HepG2 (cell line): Measurements from ENCODE around the gene RGS19. TPM values are rescaled to one million over a fixed set of nuclear protein-coding genes. Genes with fewer than 3 reads are reported as not detected.
A peak's percentile ranks its signal among the peaks of the same experiment; 100 is the strongest.

Experiments used
- FOSL2 ChIP-seq: sonication (generic); formaldehyde crosslinking; IDR thresholded peaks from 2 replicates; pipeline ENCODE4 v1.4.0; 2020; ENCODE audit warnings: missing genetic modification reagents
- GABPA ChIP-seq, 2 experiments: IDR thresholded peaks; 2 replicates each; pipeline ENCODE4 v1.6.1; 2011 to 2016; ENCODE audit warnings: low read depth in 2 of 2, low read length in 1 of 2, missing biosample characterization in 1 of 2, missing genetic modification characterization in 1 of 2
- GFI1 ChIP-seq: sonication (generic); formaldehyde crosslinking; IDR thresholded peaks from 2 replicates; pipeline ENCODE4 v1.5.0; 2020; ENCODE audit warnings: missing genetic modification reagents, mild to moderate bottlenecking, borderline replicate concordance
- NR2C2 ChIP-seq: sonication (generic); formaldehyde crosslinking; IDR thresholded peaks from 2 replicates; pipeline ENCODE4 v1.4.0; 2020; ENCODE audit warnings: missing genetic modification reagents, mild to moderate bottlenecking, moderate library complexity, borderline replicate concordance
- PAX8 ChIP-seq: sonication (generic); formaldehyde crosslinking; IDR thresholded peaks from 2 replicates; pipeline ENCODE4 v1.8.0; 2022; ENCODE audit warnings: mild to moderate bottlenecking, missing genetic modification reagents, borderline replicate concordance
- PHF8 ChIP-seq: sonication (generic); formaldehyde crosslinking; IDR thresholded peaks from 2 replicates; pipeline ENCODE4 v1.5.0; 2020; ENCODE audit warnings: missing genetic modification reagents
- PLRG1 ChIP-seq: fragments of 450-650 bp; conservative IDR thresholded peaks from 2 replicates; pipeline ENCODE4 v1.6.1; 2016
- SOX13 ChIP-seq, 3 experiments: fragments of 450-650 bp in 1 of 3; sonication (generic) in 1 of 3; formaldehyde crosslinking in 1 of 3; IDR thresholded peaks in 2 of 3; conservative IDR thresholded peaks in 1 of 3; 2 replicates each; pipeline versions ENCODE4 v1.5.0 to v1.6.1; 2016 to 2020; ENCODE audit warnings: antibody characterized with exemption in 1 of 3, mild to moderate bottlenecking in 1 of 3, missing compliant biosample characterization in 1 of 3, missing genetic modification reagents in 1 of 3, moderate library complexity in 1 of 3
- TRIM24 ChIP-seq: sonication (generic); formaldehyde crosslinking; IDR thresholded peaks from 2 replicates; pipeline ENCODE4 v1.8.0; 2022; ENCODE audit warnings: mild to moderate bottlenecking, missing genetic modification reagents
- ZBTB20 ChIP-seq: sonication (generic); formaldehyde crosslinking; IDR thresholded peaks from 2 replicates; pipeline ENCODE4 v1.8.1; 2023; ENCODE audit warnings: missing genetic modification reagents, low read depth, mild to moderate bottlenecking, borderline replicate concordance
- ZEB1 ChIP-seq: IDR thresholded peaks from 2 replicates; pipeline ENCODE4 v1.6.1; 2012; ENCODE audit warnings: mild to moderate bottlenecking, low read depth, inconsistent platforms; ENCODE audit not compliant: insufficient replicate concordance
- ZNF260 ChIP-seq: sonication (generic); formaldehyde crosslinking; IDR thresholded peaks from 2 replicates; pipeline ENCODE4 v1.4.0; 2020; ENCODE audit warnings: missing genetic modification reagents, low read depth, mild to moderate bottlenecking, borderline replicate concordance
- ZNF430 ChIP-seq: sonication (generic); formaldehyde crosslinking; IDR thresholded peaks from 2 replicates; pipeline ENCODE4 v1.9.0; 2021; ENCODE audit warnings: mild to moderate bottlenecking, missing genetic modification reagents
- ZNF460 ChIP-seq: sonication (generic); formaldehyde crosslinking; IDR thresholded peaks from 2 replicates; pipeline ENCODE4 v1.5.1; 2020; ENCODE audit warnings: missing genetic modification reagents, mild to moderate bottlenecking, borderline replicate concordance
- polyA plus RNA-seq, 8 experiments: library from polyadenylated mRNA; depleted of rRNA in 3 of 8; stranded (reverse) in 7 of 8; unstranded in 1 of 8; fragments of >200 nt; fragmentation: Illumina TruSeq in 4 of 8; extraction: Trizol in 4 of 8; gene quantifications; 2 replicates each; pipeline versions ENCODE4 v1.2.1 to v1.2.3, GENCODE V29; 2011 to 2016; ENCODE audit warnings: low read depth in 4 of 8, missing spikeins in 1 of 8, mixed read lengths in 1 of 8; ENCODE audit not compliant: insufficient read depth in 1 of 8
- total RNA-seq, 5 experiments: library from RNA; depleted of rRNA; stranded (reverse); fragments of >200 nt; fragmentation: Illumina TruSeq; extraction: Trizol; gene quantifications; 2 replicates each; pipeline ENCODE4 v1.2.3, GENCODE V29; 2016; ENCODE audit warnings: low read depth in 1 of 5
- TF ChIP-seq, protein P1 (sequence below): sonication (generic); formaldehyde crosslinking; IDR thresholded peaks from 2 replicates; pipeline ENCODE4 v1.4.0; 2020; ENCODE audit warnings: missing genetic modification reagents
- TF ChIP-seq, protein P2 (sequence below): sonication (generic); formaldehyde crosslinking; IDR thresholded peaks from 2 replicates; pipeline ENCODE4 v1.5.1; 2020; ENCODE audit warnings: missing genetic modification reagents, mild to moderate bottlenecking, borderline replicate concordance
- TF ChIP-seq, protein P3 (sequence below): sonication (generic); formaldehyde crosslinking; IDR thresholded peaks from 2 replicates; pipeline ENCODE4 v1.5.0; 2020; ENCODE audit warnings: mild to moderate bottlenecking, missing genetic modification reagents
- TF ChIP-seq, protein P4 (sequence below): sonication (generic); formaldehyde crosslinking; IDR thresholded peaks from 2 replicates; pipeline ENCODE4 v1.5.0; 2020; ENCODE audit warnings: missing genetic modification reagents
- TF ChIP-seq, protein P5 (sequence below): sonication (generic); formaldehyde crosslinking; IDR thresholded peaks from 2 replicates; pipeline ENCODE4 v1.4.0; 2020; ENCODE audit warnings: missing genetic modification reagents, mild to moderate bottlenecking, borderline replicate concordance

RGS19 gene
- total and polyA plus RNA-seq, 2 of the 13 experiments (the other 11 are each of a cell fraction or from before 2014, with no cell fraction given): 10.7 to 11.9 TPM

DNA sequence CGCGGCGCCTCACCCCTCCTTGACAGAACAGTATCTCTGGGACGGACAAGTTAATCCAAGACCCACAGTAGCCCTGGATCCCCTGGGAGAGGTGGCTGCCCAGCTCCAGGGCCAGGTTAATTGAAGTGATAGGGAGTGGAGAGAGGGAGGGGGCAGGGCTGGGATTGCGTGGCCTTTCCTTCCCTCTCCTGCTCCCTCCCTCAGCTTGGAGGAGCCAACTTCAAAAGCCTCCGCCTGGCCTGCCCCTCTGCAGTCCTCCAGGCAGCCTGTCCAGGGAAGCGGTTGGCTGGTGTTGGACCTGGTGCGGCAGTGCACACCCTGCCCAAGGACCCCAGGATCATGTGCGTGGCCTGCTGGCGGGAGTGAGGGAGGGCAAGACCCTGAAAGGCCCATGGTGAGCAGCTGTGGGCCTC, 43.4 kb downstream of the RGS19 start, which contains the start of gene C20orf204 (continued):
- TF ChIP-seq, protein P1, sequence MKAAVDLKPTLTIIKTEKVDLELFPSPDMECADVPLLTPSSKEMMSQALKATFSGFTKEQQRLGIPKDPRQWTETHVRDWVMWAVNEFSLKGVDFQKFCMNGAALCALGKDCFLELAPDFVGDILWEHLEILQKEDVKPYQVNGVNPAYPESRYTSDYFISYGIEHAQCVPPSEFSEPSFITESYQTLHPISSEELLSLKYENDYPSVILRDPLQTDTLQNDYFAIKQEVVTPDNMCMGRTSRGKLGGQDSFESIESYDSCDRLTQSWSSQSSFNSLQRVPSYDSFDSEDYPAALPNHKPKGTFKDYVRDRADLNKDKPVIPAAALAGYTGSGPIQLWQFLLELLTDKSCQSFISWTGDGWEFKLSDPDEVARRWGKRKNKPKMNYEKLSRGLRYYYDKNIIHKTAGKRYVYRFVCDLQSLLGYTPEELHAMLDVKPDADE (CRISPR knock-in tag): no peak
- peak; percentile 55; the same call in 1 of the 2 replicates for TF ChIP-seq FOSL2 (CRISPR knock-in tag)
- TF ChIP-seq, protein P2, sequence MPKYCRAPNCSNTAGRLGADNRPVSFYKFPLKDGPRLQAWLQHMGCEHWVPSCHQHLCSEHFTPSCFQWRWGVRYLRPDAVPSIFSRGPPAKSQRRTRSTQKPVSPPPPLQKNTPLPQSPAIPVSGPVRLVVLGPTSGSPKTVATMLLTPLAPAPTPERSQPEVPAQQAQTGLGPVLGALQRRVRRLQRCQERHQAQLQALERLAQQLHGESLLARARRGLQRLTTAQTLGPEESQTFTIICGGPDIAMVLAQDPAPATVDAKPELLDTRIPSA: no peak; the same call in 1 of the 2 replicates
- peak; percentile 80; the same call in 1 of the 2 replicates for TF ChIP-seq PAX8 (CRISPR knock-in tag)
- TF ChIP-seq ZBTB20 (CRISPR knock-in tag): peak; percentile 14; the same call in 1 of the 2 replicates
- 0 out of 2 replicates have a peak, but pooled peaks have one; percentile 75 for TF ChIP-seq GFI1 (CRISPR knock-in tag)
- TF ChIP-seq PLRG1: no peak
- TF ChIP-seq ZEB1: no peak
- TF ChIP-seq, protein P3, sequence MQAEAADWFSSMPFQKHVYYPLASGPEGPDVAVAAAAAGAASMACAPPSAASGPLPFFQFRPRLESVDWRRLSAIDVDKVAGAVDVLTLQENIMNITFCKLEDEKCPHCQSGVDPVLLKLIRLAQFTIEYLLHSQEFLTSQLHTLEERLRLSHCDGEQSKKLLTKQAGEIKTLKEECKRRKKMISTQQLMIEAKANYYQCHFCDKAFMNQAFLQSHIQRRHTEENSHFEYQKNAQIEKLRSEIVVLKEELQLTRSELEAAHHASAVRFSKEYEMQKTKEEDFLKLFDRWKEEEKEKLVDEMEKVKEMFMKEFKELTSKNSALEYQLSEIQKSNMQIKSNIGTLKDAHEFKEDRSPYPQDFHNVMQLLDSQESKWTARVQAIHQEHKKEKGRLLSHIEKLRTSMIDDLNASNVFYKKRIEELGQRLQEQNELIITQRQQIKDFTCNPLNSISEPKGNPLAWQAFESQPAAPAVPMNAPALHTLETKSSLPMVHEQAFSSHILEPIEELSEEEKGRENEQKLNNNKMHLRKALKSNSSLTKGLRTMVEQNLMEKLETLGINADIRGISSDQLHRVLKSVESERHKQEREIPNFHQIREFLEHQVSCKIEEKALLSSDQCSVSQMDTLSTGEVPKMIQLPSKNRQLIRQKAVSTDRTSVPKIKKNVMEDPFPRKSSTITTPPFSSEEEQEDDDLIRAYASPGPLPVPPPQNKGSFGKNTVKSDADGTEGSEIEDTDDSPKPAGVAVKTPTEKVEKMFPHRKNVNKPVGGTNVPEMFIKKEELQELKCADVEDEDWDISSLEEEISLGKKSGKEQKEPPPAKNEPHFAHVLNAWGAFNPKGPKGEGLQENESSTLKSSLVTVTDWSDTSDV (CRISPR knock-in tag): no peak; the same call in 1 of the 2 replicates
- TF ChIP-seq TRIM24 (CRISPR knock-in tag): no peak
- TF ChIP-seq ZNF430 (CRISPR knock-in tag): no peak; the same call in 1 of the 2 replicates
- no peak for TF ChIP-seq ZNF460 (CRISPR knock-in tag)
- TF ChIP-seq PHF8 (CRISPR knock-in tag): peak; percentile 76
- peak; percentile 19; the same call in 1 of the 2 replicates for TF ChIP-seq SOX13 (IDR thresholded peaks at IDR 0.05)
- TF ChIP-seq SOX13 (CRISPR knock-in tag; conservative IDR thresholded peaks at IDR 0.05 in 1 of 2, IDR thresholded peaks at IDR 0.05 in 1 of 2): peak in 1 of 2 experiments; percentile 72; a peak in 1 of 4 replicates
- TF ChIP-seq GABPA (IDR thresholded peaks at IDR 0.05; ENCODE audit: low read depth, low read length): no peak
- peak; percentile 32; the same call in 1 of the 2 replicates for TF ChIP-seq GABPA (CRISPR knock-in tag; IDR thresholded peaks at IDR 0.05; ENCODE audit: low read depth)
- TF ChIP-seq, protein P4, sequence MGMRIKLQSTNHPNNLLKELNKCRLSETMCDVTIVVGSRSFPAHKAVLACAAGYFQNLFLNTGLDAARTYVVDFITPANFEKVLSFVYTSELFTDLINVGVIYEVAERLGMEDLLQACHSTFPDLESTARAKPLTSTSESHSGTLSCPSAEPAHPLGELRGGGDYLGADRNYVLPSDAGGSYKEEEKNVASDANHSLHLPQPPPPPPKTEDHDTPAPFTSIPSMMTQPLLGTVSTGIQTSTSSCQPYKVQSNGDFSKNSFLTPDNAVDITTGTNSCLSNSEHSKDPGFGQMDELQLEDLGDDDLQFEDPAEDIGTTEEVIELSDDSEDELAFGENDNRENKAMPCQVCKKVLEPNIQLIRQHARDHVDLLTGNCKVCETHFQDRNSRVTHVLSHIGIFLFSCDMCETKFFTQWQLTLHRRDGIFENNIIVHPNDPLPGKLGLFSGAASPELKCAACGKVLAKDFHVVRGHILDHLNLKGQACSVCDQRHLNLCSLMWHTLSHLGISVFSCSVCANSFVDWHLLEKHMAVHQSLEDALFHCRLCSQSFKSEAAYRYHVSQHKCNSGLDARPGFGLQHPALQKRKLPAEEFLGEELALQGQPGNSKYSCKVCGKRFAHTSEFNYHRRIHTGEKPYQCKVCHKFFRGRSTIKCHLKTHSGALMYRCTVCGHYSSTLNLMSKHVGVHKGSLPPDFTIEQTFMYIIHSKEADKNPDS (CRISPR knock-in tag): no peak
- TF ChIP-seq ZNF260: 0 out of 2 replicates have a peak, but pooled peaks have one; percentile 2
- no peak for TF ChIP-seq NR2C2
- TF ChIP-seq, protein P5, sequence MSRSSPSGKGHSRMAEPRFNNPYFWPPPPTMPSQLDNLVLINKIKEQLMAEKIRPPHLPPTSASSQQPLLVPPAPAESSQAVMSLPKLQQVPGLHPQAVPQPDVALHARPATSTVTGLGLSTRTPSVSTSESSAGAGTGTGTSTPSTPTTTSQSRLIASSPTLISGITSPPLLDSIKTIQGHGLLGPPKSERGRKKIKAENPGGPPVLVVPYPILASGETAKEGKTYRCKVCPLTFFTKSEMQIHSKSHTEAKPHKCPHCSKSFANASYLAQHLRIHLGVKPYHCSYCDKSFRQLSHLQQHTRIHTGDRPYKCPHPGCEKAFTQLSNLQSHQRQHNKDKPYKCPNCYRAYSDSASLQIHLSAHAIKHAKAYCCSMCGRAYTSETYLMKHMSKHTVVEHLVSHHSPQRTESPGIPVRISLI (CRISPR knock-in tag): no peak; the same call in 1 of the 2 replicates
